ENCODE measurements around the gene PRR33.

The PRR33 gene

GRCh38 chr11:1851468-1852180 is 40.1 kb downstream of the PRR33 start:
- no peak for TF ChIP-seq CTCF (IDR thresholded peaks at IDR 0.05; ENCODE audit: insufficient read depth, low read length, missing control alignments)
- ChIA-PET POLR2A (no interaction called here), CTCF (interaction anchor here (1.0 to 4.8 kb wide), 4 partner anchors 11 to 299 kb away, joined by 3 to 23 read pairs (median 14); no protein-coding TSS in a partner anchor)

DNA sequence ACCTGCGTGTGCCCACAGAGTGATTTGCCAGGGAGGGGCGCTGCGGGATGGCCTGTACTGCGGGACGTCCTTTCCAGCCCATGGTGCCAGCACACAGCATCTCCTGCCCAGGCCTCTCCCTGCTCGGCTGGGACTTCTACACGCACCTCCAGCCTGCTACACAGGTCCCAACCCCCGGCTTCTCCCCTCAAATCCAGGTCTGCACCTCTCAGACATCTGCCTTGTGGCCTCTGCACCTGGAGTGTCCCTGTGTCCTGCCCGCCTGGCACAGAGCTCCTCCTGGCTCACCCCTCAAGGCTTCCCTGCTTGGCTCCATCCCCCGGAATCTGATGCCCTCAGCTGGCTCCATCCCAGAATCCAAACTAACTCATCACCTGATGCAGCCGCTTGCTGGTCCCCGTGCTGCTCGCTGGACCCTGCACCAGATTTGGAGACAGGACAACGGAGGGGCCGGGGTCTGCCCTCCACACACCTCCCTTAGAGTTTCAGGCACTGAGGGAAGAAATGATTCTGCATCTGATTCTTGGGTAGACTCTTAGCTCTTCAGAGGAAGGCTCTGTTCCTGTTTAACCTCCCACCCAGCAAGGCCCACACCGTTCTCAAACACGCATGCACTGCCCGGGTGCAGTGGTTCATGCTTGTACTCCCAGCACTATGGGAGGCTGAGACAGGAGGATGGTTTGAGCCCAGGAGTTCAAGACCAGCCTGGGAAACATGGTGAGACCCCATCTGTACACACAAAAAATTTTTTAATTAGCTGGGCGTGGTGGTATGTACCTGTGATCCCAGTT is 42.9 kb downstream of the PRR33 start:
- TF ChIP-seq CTCF (IDR thresholded peaks at IDR 0.05; ENCODE audit: insufficient read depth, low read length, missing control alignments), result no peak
- ChIA-PET CTCF (interaction anchor here (1.0 to 5.3 kb wide), 10 partner anchors 10 to 302 kb away, joined by 3 to 33 read pairs (median 6); partner anchors contain the start of genes SYT8 and TNNI2), POLR2A (no interaction called here)
- no peak overlapping the region for H3K4me3 ChIP-seq (ENCODE audit: low read depth, low read length)
- no peak for DNase-seq (ENCODE audit: low read depth, low spot score)

More at GRCh38 chr11:1851468-1852180, 40.1 kb downstream of the PRR33 start:
- DNase-seq (ENCODE audit: low read depth, low spot score), result no peak
- no peak overlapping the region for H3K4me3 ChIP-seq (ENCODE audit: low read depth, low read length)

- CTCF ChIA-PET, result interaction anchor here (1.0 to 5.3 kb wide), 10 partner anchors 9 to 302 kb away, joined by 3 to 33 read pairs (median 8); partner anchors contain the start of genes SYT8 and TNNI2
- POLR2A ChIA-PET, result no interaction called here
- H3K4me3 ChIP-seq (ENCODE audit: low read depth, low read length), result no peak overlapping the region
- no peak for TF ChIP-seq CTCF (IDR thresholded peaks at IDR 0.05; ENCODE audit: insufficient read depth, low read length, missing control alignments)
- no peak for DNase-seq (ENCODE audit: low read depth, low spot score)
Measured at GRCh38 chr11:1847926-1848639, 43.6 kb downstream of the PRR33 start.

GRCh38 chr11:1847006-1847735 is 44.5 kb downstream of the PRR33 start:
- no peak overlapping the region for H3K4me3 ChIP-seq (ENCODE audit: low read depth, low read length)
- CTCF ChIA-PET, result interaction anchor here (0.6 to 5.3 kb wide), 11 partner anchors 9 to 303 kb away, joined by 3 to 33 read pairs (median 7); partner anchors contain the start of genes SYT8 and TNNI2
- POLR2A ChIA-PET, result no interaction called here
- no peak for TF ChIP-seq CTCF (IDR thresholded peaks at IDR 0.05; ENCODE audit: insufficient read depth, low read length, missing control alignments)
- no peak for DNase-seq (ENCODE audit: low read depth, low spot score)

GRCh38 chr11:1846453-1846932 is 45.2 kb downstream of the PRR33 start:
- TF ChIP-seq CTCF (IDR thresholded peaks at IDR 0.05; ENCODE audit: insufficient read depth, low read length, missing control alignments), result no peak
- CTCF ChIA-PET, result interaction anchor here (0.6 to 5.3 kb wide), 7 partner anchors 10 to 304 kb away, joined by 3 to 33 read pairs (median 11); partner anchors contain the start of gene SYT8
- POLR2A ChIA-PET, result no interaction called here
- DNase-seq (ENCODE audit: low read depth, low spot score), result no peak
- no peak overlapping the region for H3K4me3 ChIP-seq (ENCODE audit: low read depth, low read length)
